Measurements from ENCODE around the gene SPOCK2. TPM values are rescaled to one million over a fixed set of nuclear protein-coding genes. Genes with fewer than 3 reads are reported as not detected.

SPOCK2 gene
- total RNA-seq, 2 experiments from 2014 or later, result 976 to 998 TPM

DNA sequence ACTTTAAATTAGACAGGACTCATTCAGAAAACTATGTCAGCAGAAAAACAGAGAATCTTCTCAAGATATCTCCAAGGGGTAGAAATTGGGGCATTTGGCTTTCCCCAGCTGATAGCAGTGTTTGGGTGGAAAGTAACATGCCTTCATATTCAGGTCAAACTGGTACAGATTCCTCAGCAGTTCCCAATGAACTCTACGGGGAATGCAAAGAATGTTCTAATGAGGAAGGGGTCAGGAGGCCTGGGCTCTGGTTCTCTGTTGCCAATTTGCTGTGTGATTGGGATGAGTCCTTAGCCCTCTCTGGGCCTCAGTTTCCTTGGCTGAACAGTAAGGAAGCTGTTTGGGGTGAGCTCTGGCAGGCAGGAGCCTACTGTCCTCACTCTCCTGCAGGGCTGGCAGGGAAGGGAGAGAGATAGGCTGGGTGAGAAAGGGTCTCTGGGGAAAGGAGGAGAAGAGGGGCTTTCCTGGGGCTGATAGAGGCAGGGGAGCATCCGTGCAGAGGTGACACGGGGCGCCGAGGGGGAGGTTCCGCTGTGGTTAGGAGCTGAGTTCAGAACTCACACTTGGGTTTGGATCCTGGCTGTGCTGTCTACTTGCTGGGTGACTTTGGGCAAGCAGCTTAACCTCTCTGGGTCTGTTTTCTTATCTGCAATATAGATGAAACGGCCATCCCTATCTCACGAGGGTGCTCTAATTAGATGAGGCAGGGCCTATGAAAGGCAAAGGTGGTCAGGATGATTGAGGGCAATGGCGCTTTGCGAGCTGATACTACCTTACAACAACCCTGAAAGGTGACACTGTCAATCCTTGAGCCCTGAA lies 45.1 kb downstream of the SPOCK2 start:
- H3K4me1 Mint-ChIP-seq (ENCODE audit: low read depth), result peaks cover under 1% of the 10 kb centered on the region
- Histone ChIP-seq H3K27ac (ENCODE audit: low read depth in 1 of 2, low read length in 2 of 2) (no peak overlapping the region), H3K27me3 (ENCODE audit: control insufficient read depth in 1 of 2, insufficient read depth in 2 of 2, low read length in 2 of 2) (no peaks in the 10 kb centered on the region), H3K9me3 (ENCODE audit: control insufficient read depth in 1 of 2, insufficient read depth in 1 of 2, low read length in 2 of 2) (no peaks in the 10 kb centered on the region), H3K4me1 (ENCODE audit: insufficient read depth, low read length) (no peaks in the 10 kb centered on the region), H3K4me3 (ENCODE audit: low read length) (no peak overlapping the region), H3K36me3 (ENCODE audit: insufficient read depth, low read length) (no peaks in the 10 kb centered on the region)
- no peak for DNase-seq
- CTCF ChIA-PET, result no interaction called here
- H3K27me3 Mint-ChIP-seq, result no peaks in the 10 kb centered on the region
- H3K9me3 Mint-ChIP-seq, result no peaks in the 10 kb centered on the region
- H3K36me3 Mint-ChIP-seq (ENCODE audit: low read depth), result no peaks in the 10 kb centered on the region
- no peak overlapping the region for H3K27ac Mint-ChIP-seq
- intact Hi-C loops (cut with DNase I, micrococcal nuclease), result loop anchor here in 1 of 2 experiments (10.0 kb wide), 1 partner anchor 728 kb away; the partner anchor contains the start of gene SLC29A3
- ATAC-seq (ENCODE audit: poor library complexity), result no peak
- H3K4me3 Mint-ChIP-seq, result no peak overlapping the region
- POLR2A ChIA-PET, result no interaction called here
- TF ChIP-seq, protein P1, sequence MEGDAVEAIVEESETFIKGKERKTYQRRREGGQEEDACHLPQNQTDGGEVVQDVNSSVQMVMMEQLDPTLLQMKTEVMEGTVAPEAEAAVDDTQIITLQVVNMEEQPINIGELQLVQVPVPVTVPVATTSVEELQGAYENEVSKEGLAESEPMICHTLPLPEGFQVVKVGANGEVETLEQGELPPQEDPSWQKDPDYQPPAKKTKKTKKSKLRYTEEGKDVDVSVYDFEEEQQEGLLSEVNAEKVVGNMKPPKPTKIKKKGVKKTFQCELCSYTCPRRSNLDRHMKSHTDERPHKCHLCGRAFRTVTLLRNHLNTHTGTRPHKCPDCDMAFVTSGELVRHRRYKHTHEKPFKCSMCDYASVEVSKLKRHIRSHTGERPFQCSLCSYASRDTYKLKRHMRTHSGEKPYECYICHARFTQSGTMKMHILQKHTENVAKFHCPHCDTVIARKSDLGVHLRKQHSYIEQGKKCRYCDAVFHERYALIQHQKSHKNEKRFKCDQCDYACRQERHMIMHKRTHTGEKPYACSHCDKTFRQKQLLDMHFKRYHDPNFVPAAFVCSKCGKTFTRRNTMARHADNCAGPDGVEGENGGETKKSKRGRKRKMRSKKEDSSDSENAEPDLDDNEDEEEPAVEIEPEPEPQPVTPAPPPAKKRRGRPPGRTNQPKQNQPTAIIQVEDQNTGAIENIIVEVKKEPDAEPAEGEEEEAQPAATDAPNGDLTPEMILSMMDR (IDR thresholded peaks at IDR 0.05), result no peak

DNA sequence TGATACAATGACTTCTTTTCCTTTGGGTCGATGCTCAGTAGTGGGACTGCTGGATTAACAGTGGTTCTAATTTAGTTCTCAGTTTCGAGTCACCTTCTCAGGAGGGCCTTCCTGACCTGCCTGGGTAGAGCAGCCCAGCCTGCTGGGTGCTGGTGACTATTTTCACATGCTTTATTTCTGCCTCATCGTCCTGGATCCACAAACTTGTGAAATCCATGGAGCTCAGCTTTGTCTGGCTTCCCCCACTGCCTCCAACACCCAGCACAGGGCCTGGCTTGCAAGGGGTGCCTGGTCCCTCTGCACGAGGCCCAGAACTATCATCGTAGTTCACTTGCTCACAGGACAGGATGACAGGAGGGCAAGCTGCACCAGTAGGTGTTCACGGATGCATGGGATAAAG lies 46.9 kb downstream of the SPOCK2 start:
- intact Hi-C loops (cut with DNase I, micrococcal nuclease), result loop anchor here in 1 of 2 experiments (10.0 kb wide), 1 partner anchor 727 kb away; the partner anchor contains the start of gene SLC29A3
- H3K27ac Mint-ChIP-seq, result no peak overlapping the region
- ATAC-seq (ENCODE audit: poor library complexity) (no peak), DNase-seq (no peak)
- H3K27me3 Mint-ChIP-seq, result no peaks in the 10 kb centered on the region
- H3K9me3 ChIP-seq (ENCODE audit: control insufficient read depth in 1 of 2, insufficient read depth in 1 of 2, low read length in 2 of 2), result no peaks in the 10 kb centered on the region
- H3K27ac ChIP-seq (ENCODE audit: low read depth in 1 of 2, low read length in 2 of 2), result no peak overlapping the region
- no peaks in the 10 kb centered on the region for H3K4me1 Mint-ChIP-seq (ENCODE audit: low read depth)
- no peaks in the 10 kb centered on the region for H3K9me3 Mint-ChIP-seq
- no peaks in the 10 kb centered on the region for H3K4me1 ChIP-seq (ENCODE audit: insufficient read depth, low read length)
- H3K4me3 ChIP-seq (ENCODE audit: low read length), result no peak overlapping the region
- TF ChIP-seq, protein P1 (IDR thresholded peaks at IDR 0.05), result no peak
- POLR2A ChIA-PET, result no interaction called here
- CTCF ChIA-PET, result no interaction called here
- no peaks in the 10 kb centered on the region for H3K36me3 Mint-ChIP-seq (ENCODE audit: low read depth)
- H3K4me3 Mint-ChIP-seq, result no peak overlapping the region
- no peaks in the 10 kb centered on the region for H3K36me3 ChIP-seq (ENCODE audit: insufficient read depth, low read length)
- H3K27me3 ChIP-seq (ENCODE audit: control insufficient read depth in 1 of 2, insufficient read depth in 2 of 2, low read length in 2 of 2), result no peaks in the 10 kb centered on the region

DNA sequence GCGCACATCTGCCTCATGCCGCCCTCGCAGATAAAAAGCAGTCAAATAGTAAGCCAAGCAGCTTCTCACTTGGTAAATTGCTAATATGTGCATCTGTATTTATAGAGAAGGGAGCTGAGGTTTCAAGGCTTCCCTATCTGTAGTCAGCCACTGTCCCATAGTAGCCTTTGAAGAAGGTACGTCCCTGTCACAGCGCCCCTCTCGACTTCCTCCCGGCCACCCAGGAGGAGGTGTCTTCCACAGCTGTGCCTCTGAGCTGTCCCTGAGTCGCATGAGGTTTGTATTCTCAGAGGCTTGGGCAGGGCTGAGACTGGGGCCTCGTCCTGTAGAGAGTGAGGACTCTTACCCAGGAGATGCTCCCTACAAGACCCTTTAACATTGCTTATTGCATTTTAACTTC lies 49.0 kb downstream of the SPOCK2 start:
- Histone ChIP-seq H3K4me3 (ENCODE audit: low read length) (no peak overlapping the region), H3K4me1 (ENCODE audit: insufficient read depth, low read length) (no peaks in the 10 kb centered on the region), H3K36me3 (ENCODE audit: insufficient read depth, low read length) (no peaks in the 10 kb centered on the region), H3K27ac (ENCODE audit: low read depth in 1 of 2, low read length in 2 of 2) (no peak overlapping the region), H3K27me3 (ENCODE audit: control insufficient read depth in 1 of 2, insufficient read depth in 2 of 2, low read length in 2 of 2) (no peaks in the 10 kb centered on the region), H3K9me3 (ENCODE audit: control insufficient read depth in 1 of 2, insufficient read depth in 1 of 2, low read length in 2 of 2) (no peaks in the 10 kb centered on the region)
- no peaks in the 10 kb centered on the region for H3K36me3 Mint-ChIP-seq (ENCODE audit: low read depth)
- ATAC-seq (ENCODE audit: poor library complexity) (no peak), DNase-seq (no peak)
- TF ChIP-seq, protein P1 (IDR thresholded peaks at IDR 0.05), result no peak
- H3K4me3 Mint-ChIP-seq, result no peak overlapping the region
- intact Hi-C loops (cut with DNase I, micrococcal nuclease), result loop anchor here in 1 of 2 experiments (5.0 kb wide), 1 partner anchor 918 kb away; no protein-coding TSS in a partner anchor
- ChIA-PET POLR2A (no interaction called here), CTCF (interaction anchor here (2.4 kb wide), 1 partner anchor 9 kb away, joined by 10 read pairs; no protein-coding TSS in a partner anchor)
- no peaks in the 10 kb centered on the region for H3K4me1 Mint-ChIP-seq (ENCODE audit: low read depth)
- H3K27ac Mint-ChIP-seq, result no peak overlapping the region
- H3K27me3 Mint-ChIP-seq, result no peaks in the 10 kb centered on the region
- H3K9me3 Mint-ChIP-seq, result no peaks in the 10 kb centered on the region

All from CD4-positive, alpha-beta T cell (primary cell).